Hepatocyte (in vitro differentiated cells): ENCODE measurements around the gene CYP1A2. TPM values are rescaled to one million over a fixed set of nuclear protein-coding genes. Genes with fewer than 3 reads are reported as not detected.
A peak's percentile ranks its signal among the peaks of the same experiment; 100 is the strongest.
"Not testable (repeated sequence)": the region's sequence is repeated elsewhere in the genome, so short reads cannot be mapped to it uniquely, and the experiment has no call there.

Experiments
- DNase-seq: peaks from one replicate; pipeline ENCODE4 v3.0.0-alpha.2; 2016; ENCODE audit warnings: low spot score
- H2AFZ ChIP-seq: fragments of 200-600 bp; sonication (generic); 2 replicates; pipeline ENCODE4 v1.6.0; 2016; ENCODE audit warnings: antibody characterized with exemption, mild to moderate bottlenecking
- H3K27ac ChIP-seq: fragments of 200-600 bp; sonication (generic); 2 replicates; pipeline ENCODE4 v1.5.1; 2016; ENCODE audit warnings: mild to moderate bottlenecking
- H3K27me3 ChIP-seq: fragments of 200-600 bp; sonication (generic); 2 replicates; pipeline ENCODE4 v1.6.1; 2016
- H3K36me3 ChIP-seq: fragments of 200-600 bp; sonication (generic); replicated peaks from 2 replicates; pipeline ENCODE4 v1.5.1; 2016; ENCODE audit warnings: low read depth; ENCODE audit not compliant: insufficient read depth
- H3K4me1 ChIP-seq: fragments of 200-600 bp; sonication (generic); 2 replicates; pipeline ENCODE4 v1.5.1; 2016; ENCODE audit warnings: mild to moderate bottlenecking, moderate library complexity; ENCODE audit not compliant: insufficient read depth
- H3K4me2 ChIP-seq: fragments of 200-600 bp; sonication (generic); 2 replicates; pipeline ENCODE4 v1.6.0; 2016
- H3K4me3 ChIP-seq: fragments of 200-600 bp; sonication (generic); 2 replicates; pipeline ENCODE4 v1.5.1; 2016; ENCODE audit warnings: mild to moderate bottlenecking
- H3K79me2 ChIP-seq: fragments of 200-600 bp; sonication (generic); 2 replicates; pipeline ENCODE4 v1.6.0; 2017; ENCODE audit warnings: mild to moderate bottlenecking
- H3K9me2 ChIP-seq: fragments of 200-600 bp; sonication (generic); replicated peaks from 2 replicates; pipeline ENCODE4 v1.6.0; 2017; ENCODE audit warnings: mild to moderate bottlenecking; ENCODE audit not compliant: insufficient read depth
- H3K9me3 ChIP-seq: fragments of 200-600 bp; sonication (generic); 2 replicates; pipeline ENCODE4 v1.5.1; 2016; ENCODE audit warnings: low read depth, mild to moderate bottlenecking
- H4K20me1 ChIP-seq: fragments of 200-600 bp; sonication (generic); 2 replicates; pipeline ENCODE4 v1.6.0; 2016; ENCODE audit warnings: mild to moderate bottlenecking; ENCODE audit not compliant: insufficient read depth, poor library complexity, severe bottlenecking
- CTCF ChIP-seq: fragments of 200-600 bp; sonication (generic); IDR thresholded peaks from 2 replicates; pipeline ENCODE4 v1.5.1; 2016; ENCODE audit warnings: antibody characterized with exemption, mild to moderate bottlenecking; ENCODE audit not compliant: poor library complexity
- EZH2 ChIP-seq: fragments of 200-600 bp; sonication (generic); IDR thresholded peaks from 2 replicates; pipeline ENCODE4 v1.6.1; 2016; ENCODE audit warnings: antibody characterized with exemption, mild to moderate bottlenecking, borderline replicate concordance
- EZH2phosphoT487 ChIP-seq: fragments of 200-600 bp; sonication (generic); IDR thresholded peaks from one replicate; pipeline ENCODE4 v1.6.1; 2018; ENCODE audit warnings: antibody characterized with exemption, mild to moderate bottlenecking, low read depth, moderate library complexity; ENCODE audit not compliant: unreplicated experiment, severe bottlenecking
- WGBS: methylation state at CpG from one replicate; pipeline ENCODE4 v1.1.6; 2016; ENCODE audit warnings: low lambda C conversion rate; ENCODE audit errors: missing lambda C conversion rate; 5-methylcytosine and 5-hydroxymethylcytosine counted together
- polyA plus RNA-seq: library from polyadenylated mRNA; unstranded; fragments of >200 nt; fragmentation: Nextera tagmentation; extraction: Ambion mirVana; gene quantifications from 2 replicates; pipeline ENCODE4 v1.2.1, GENCODE V29; 2016
- total RNA-seq: library from RNA; depleted of rRNA; stranded (reverse); fragments of >200 nt; gene quantifications from 2 replicates; pipeline ENCODE4 v1.2.3, GENCODE V29; 2014

Gene CYP1A2
- total and polyA plus RNA-seq, 2 experiments from 2014 or later: 0.17 TPM; not detected in 1

DNA sequence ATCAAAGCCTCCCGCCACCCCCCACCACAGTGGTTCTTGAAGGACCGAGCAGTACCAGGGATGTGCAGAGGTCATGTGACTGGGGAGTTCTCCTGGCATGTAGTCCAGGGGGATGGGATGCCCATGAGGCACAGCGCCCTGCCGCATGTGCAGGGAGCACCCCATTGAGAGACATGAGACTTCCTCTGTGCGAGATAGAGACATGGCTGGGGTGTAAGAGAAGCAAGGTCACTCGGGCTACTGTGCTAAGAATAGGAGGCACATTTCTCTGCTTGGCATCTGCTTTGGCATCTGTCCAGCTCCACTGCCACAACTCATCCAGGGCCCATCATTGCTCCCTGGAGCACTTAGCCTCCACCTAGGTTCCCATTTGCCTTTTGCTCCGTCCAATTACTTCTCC, 20.9 kb upstream of the CYP1A2 start:
- no peaks in the 10 kb centered on the region for H3K36me3 ChIP-seq
- no peaks in the 10 kb centered on the region for H4K20me1 ChIP-seq
- no peak overlapping the region for H2AFZ ChIP-seq
- no peaks in the 10 kb centered on the region for H3K79me2 ChIP-seq
- peaks cover 8% of the 10 kb centered on the region for H3K27me3 ChIP-seq
- no peak for DNase-seq
- no peak overlapping the region for H3K4me2 ChIP-seq
- no peaks in the 10 kb centered on the region for H3K9me2 ChIP-seq
- WGBS: 94% methylated on average over 7 of the region's 7 CpGs
- TF ChIP-seq EZH2 (no peak), CTCF (no peak), EZH2phosphoT487 (no peak)
- H3K4me3 ChIP-seq: no peak overlapping the region
- no peak overlapping the region for H3K27ac ChIP-seq
- H3K9me3 ChIP-seq: no peaks in the 10 kb centered on the region
- peaks cover 7% of the 10 kb centered on the region for H3K4me1 ChIP-seq

- H3K4me2 ChIP-seq, H3K27me3 ChIP-seq, H3K9me2 ChIP-seq, H3K9me3 ChIP-seq, H3K4me3 ChIP-seq, H4K20me1 ChIP-seq, H3K79me2 ChIP-seq, H3K36me3 ChIP-seq, H3K4me1 ChIP-seq, H2AFZ ChIP-seq, H3K27ac ChIP-seq, DNase-seq: not testable (repeated sequence)
- WGBS: 88% methylated on average over 13 of the region's 30 CpGs
These were observed 19.9 kb upstream of the CYP1A2 start for GRCh38 chr15:74728699-74729098.

DNA sequence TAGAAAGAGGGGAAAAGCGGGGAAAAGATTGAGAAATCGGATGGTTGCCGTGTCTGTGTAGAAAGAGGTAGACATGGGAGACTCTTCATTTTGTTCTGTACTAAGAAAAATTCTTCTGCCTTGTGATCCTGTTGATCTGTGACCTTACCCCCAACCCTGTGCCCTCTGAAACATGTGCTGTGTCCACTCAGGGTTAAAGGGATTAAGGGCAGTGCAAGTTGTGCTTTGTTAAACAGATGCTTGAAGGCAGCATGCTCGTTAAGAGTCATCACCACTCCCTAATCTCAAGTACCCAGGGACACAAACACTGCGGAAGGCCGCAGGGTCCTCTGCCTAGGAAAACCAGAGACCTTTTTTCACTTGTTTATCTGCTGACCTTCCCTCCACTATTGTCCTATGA, 19.3 kb upstream of the CYP1A2 start:
- not testable (repeated sequence) for H4K20me1 ChIP-seq, H3K27me3 ChIP-seq, H3K9me3 ChIP-seq, H3K4me2 ChIP-seq, H3K4me3 ChIP-seq, H3K36me3 ChIP-seq, H2AFZ ChIP-seq, H3K9me2 ChIP-seq, H3K4me1 ChIP-seq, DNase-seq, H3K79me2 ChIP-seq
- 41% methylated on average over 3 of the region's 6 CpGs for WGBS
- peak overlapping the region; percentile 24 for H3K27ac ChIP-seq

GRCh38 chr15:74730619-74731316, 17.9 kb upstream of the CYP1A2 start:
- TF ChIP-seq EZH2 (no peak), CTCF (no peak), EZH2phosphoT487 (no peak)
- Histone ChIP-seq H3K79me2 (no peaks in the 10 kb centered on the region), H2AFZ (no peak overlapping the region), H3K9me3 (no peaks in the 10 kb centered on the region), H3K36me3 (no peaks in the 10 kb centered on the region), H3K4me3 (no peak overlapping the region), H3K27ac (peak overlapping the region; percentile 76), H3K27me3 (peaks cover 6% of the 10 kb centered on the region), H3K4me1 (peaks cover 7% of the 10 kb centered on the region), H4K20me1 (no peaks in the 10 kb centered on the region), H3K4me2 (no peak overlapping the region), H3K9me2 (no peaks in the 10 kb centered on the region)
- WGBS: 80% methylated on average over 7 of the region's 7 CpGs
- peak; percentile 37 for DNase-seq
